Measurements from ENCODE around the gene JAG2.

JAG2 gene

DNA sequence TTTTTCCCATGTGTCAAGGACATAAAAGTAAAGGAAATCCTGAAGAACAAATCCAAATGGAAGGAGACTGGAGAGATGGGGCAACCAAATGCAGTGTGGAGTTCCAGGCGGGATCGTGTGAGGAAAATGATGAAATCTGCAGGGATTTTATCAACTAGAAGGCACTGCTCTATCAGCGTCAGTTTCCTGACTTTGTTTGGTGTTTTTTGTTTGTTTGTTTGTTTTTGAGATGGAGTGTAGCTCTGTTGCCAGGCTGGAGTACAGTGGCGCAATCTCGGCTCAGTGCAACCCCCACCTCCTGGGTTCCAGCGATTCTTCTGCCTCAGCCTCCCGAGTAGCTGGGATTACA lies 60.1 kb downstream of the JAG2 start:
- DNase-seq, result no peak

DNA sequence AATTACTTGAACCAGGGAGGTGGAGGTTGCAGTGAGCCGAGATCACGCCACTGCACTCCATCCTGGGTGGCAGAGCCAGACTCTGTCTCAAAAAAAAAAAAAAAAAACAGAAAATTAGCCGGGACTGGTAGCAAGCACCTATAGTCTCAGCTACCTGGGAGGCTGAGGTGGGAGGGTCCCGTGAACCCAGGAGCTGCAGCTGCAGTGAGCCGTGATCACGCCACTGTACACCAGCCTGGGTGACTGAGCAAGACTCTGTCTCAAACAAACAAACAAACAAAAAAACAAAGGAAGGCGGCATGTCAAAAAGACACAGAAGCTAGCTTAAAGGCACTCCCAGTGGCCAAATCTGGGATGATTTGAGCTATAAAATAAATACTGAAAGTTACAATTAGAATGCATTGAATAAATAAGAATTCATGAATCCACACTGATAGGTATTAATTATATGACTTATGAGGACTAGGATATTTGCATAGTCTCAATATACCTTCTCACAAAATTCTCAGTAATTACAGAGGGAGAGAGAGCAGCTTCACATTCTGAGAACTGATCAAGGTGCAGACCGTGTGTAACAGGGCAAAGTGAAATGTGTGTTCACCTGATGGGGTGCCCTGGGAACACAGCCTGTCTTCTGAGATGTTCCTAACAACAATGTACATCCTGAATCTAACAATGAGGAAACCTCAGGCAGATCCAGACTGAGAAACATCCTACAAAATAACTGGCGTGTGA lies 60.6 kb downstream of the JAG2 start:
- no peak for DNase-seq

DNA sequence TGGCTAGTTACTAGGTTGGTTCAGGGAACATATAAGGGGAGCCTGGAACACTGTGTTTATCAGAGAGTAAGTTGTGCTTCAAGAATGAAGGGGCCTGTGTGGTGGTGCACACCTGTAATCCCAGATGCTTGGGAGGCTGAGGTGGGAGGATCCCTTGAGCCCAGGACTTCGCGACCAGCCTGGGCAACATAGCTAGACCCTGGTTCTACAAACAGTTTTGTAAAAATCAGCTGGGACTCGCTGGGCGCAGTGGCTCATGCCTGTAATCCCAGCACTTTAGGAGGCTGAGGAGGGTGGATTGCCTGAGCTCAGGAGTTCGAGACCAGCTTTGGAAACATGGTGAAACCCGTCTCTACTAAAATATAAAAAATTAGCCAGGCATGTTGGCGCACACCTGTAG lies 61.2 kb downstream of the JAG2 start:
- no peak for DNase-seq

DNA sequence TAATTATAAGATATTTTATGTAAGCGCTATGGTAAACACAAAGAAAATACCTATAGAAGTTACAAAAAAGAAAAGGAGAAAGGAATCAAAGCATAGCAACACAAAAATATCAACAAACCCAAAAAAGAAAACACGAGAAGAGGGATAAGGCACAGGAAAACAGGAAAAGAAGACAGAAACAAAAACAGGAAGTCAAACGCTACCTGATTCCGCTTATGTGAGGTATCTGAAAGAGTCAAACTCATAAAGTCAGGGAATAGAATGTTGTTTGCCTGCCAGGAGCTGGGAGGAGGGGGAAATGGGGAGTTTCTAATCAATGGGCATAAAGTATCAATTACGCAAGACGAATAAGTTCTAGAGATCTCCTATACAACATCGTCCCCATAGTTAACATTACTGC lies 63.4 kb downstream of the JAG2 start:
- no peak for DNase-seq

DNA sequence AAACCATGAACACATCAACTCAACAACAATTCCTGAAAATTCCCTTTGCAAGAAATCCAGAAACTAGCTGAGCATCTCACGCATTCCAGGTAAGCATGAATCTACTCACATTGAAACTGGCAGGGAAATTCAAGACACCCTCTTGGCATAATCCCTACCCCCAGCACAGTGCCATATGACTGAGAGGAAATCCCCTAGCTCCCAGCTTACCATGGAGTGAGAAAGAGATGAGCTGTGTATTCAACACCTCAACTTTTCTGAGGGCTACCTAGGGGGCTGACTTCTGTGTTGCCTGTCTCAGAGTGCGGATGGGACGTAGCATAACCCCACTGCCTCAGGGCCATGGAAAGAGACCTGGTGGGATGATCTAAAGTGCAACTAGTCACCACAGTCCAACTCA lies 65.7 kb downstream of the JAG2 start:
- DNase-seq, result no peak

DNA sequence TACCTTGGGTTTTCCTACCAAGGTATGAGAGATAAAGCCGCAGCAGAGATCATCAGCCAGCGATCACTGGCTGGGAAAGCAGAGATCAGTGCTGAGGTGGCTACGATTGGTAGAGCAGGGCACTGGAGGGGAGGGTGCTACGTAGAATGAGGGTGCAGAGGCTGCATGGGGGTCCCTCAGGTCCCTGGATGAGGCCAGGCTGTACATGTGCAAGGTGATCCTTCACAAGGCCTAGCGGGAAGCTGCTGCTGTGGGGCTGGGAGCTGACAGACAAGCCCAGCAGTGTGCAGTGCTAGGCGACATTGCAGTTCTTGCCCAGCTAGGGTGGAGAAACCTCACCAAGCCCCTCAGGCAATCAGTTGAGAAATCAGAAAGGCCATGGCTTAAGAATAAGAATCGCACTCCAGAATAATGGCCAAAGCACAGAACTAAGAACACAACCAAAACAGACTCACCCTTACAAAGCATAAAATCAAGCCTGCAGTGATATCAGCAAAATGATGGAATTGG lies 66.2 kb downstream of the JAG2 start:
- DNase-seq, result no peak

DNA sequence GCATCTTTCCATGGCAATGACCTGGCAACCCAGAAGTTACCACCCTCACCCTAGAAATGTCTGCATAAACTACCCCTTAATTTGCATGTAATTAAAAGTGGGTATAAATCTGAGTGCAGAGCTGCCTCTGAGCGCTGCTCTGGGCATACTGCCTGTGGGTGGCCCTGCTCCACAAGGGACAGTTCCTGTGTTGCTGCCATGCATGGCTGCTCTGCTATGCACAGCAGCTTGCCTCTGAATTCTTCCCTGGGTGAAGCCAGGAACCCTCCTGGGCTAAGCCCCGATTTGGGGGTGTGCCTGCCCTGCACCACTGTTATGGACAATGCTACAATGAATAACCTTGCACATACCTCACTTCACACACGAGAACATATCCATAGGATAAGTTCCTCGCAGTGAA lies 67.7 kb downstream of the JAG2 start:
- DNase-seq, result no peak

DNA sequence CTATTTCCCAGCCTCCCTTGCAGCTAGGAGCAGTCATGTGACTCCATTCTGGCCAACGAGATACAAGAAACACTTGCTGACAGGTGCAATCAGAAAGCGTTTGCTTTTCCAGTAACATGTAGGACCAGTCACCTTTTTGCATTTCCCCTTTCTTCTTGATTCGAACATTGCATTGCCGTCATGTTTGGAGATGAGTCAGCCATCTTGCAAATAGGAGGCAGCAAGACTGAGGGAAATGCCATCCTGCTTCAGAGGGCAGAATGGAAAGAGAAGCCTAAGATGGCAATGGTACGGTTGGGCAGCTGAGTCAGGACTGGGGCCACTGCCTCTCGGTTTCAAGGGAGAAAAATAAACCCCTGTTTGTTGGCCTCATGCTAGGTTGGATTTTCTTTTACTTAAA lies 68.8 kb downstream of the JAG2 start:
- no peak for DNase-seq

DNA sequence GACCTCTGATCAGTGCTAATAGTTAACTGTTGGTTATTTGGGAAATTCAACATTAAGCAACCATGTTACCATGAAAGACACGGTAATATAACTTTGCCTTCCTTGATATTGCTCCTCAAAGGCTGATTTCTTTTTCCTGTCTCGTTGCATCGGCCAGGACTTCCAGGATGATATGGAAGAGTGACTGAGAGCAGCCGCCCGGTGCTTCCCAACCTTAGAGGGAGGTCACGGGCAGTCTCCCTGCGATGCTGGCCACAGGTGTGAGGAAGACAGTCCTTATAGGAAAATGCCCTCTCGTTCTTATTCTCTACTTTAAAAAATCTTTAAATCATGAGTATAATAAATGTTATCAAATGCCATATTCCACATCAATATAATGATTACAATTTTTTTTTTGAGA lies 70.3 kb downstream of the JAG2 start:
- no peak for DNase-seq

- no peak for DNase-seq
Observed at GRCh38 chr14:105097794-105098127, 70.8 kb downstream of the JAG2 start.

DNA sequence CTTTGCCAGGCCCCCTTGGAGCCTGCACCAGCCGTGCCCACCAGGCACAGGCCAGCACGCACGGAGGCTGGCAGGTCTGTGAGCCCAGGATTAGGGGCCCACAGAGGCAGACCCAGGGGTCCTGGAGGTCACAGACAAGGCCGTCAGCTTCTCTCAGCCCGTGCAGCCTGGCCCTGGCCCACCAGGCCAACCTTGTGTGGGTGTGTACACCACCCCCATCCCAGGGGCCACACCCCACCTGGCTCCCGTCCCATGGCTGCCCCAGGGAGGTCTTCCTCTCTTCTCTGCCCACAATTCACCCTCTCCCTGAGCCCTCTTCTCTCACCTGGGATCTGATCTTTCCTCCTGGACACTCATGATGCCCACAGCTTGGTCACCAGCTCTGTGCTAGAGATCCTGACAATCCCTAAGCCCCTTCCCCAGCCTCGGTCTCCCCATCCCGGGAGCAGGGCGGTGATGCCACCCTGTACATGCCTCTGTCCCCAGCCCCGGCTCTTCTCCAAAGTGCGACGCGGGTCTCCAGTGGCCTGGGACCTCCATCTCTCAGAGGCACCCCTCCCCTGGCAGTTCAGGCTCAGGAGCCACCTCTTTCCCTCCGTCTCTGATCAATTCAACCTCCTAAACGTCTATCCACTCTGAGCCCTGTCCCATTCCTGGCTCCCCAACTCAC lies 72.2 kb downstream of the JAG2 start:
- DNase-seq, result no peak

- DNase-seq, result no peak
Observed at GRCh38 chr14:105095236-105095805, 73.3 kb downstream of the JAG2 start.

GRCh38 chr14:105094193-105094907 lies 74.2 kb downstream of the JAG2 start:
- DNase-seq, result no peak

DNA sequence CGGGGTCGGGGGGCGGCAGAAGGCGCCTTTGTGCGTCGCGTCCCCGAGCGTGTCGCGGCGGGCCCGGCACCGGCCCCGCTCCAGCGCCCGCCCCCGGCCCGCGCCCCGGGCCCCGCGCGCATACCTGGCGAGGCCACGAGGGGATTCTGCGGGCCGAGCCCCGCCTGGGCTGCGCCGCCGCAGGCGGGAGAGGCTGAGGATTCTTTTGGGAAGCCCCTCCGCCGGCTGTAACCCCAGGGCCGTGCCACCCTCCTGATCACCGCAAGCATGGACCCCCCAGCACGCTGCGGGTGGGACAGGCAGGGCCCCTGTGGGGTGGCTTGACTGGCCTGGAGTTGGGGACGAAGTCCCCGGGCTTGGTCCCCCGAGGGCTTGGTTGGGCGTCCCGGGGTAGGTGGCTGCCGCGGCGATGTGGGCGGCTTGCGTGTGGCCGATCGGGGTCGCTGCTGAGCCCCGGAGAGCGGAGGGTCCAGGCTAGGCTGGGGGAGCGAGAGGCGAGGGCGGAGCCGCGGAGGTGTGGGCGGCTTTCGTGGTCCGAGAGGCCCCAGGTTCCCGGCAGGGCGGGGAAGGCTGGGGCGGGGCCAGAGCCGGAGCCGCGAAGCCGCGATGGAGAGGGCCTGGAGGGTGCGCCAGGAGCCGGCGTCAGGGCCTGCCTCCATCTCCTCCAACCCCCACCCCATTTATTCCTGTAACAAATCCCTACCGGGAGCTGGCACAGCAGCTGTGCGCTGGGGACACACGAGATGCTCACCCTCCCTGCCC lies 75.0 kb downstream of the JAG2 start:
- DNase-seq, result no peak

- no peak for DNase-seq
Observed at GRCh38 chr14:105093038-105093430, 75.5 kb downstream of the JAG2 start.

DNA sequence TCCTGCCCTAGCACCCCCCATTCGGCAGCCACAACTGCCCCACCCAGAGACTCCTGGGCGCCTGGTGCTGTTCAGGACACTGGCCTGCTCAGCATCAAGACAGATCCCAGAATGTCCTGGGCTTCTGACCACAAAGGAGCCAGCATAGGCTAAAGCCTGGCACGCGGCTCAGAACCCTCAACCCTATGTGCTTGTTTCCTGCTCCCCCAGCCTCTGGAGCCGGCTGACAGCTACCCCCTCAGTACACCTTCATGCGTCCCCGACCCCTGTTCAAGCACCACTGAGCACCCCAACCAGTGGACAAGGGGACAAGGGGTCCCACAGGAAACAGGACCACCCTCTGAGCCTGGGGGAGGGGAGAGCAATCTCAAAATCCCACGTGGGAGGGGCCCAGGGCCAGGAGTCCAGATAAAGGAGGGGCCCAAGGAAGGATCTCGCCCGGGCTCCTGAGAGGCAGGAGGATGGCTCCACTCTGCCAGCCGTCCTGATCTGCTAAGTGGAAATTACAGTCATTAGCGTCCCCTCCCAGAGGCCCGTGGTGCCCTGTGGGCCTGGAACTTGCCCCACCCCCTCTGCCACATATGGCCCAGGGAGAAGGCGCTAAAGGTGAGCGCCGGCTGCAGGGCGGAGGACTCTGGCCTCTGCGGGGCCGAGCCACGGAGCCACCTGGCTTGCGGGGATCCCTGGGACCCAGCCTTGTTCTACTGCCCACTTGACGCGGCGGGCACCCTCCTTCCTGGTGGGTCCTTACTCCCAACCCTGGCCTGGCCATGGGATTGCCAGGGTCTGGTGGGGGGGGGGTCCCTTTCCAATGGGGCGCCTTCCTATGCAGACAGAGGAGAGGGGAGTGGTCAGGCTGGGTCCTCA lies 76.2 kb downstream of the JAG2 start:
- no peak for DNase-seq

GRCh38 chr14:105091517-105092170 lies 76.9 kb downstream of the JAG2 start:
- no peak for DNase-seq

DNA sequence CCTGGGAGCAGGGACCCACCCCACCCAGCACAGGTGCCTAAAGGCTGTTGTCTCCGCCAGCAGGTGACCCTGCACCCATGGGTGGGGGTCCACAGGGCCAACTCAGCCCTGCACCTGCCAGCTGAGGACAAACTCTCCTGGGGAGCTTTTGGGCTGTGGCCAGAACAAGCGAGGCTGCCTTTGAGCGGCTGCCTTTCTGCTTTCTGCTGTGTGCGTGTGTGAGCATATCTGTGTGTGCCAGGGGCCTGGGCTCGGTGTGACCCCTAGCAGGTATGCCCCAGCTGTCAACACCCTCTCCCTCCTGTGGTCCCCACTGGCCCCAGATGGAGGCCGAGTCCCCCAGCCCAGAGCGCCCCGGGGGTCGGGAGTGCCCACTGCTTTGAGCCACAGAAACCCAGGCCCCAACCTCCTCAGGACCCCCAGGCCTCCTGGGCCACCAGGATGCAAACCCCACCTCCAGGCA lies 77.5 kb downstream of the JAG2 start:
- DNase-seq, result no peak

All from SHP77 treated with DMSO at 0.1 percent for 48 hours (cell line).